Thoracic aorta (tissue), 2 donors: Measurements from ENCODE around the gene SUPT4H1. TPM values are rescaled to one million over a fixed set of nuclear protein-coding genes. Genes with fewer than 3 reads are reported as not detected.

ENCODE experiments used
- ATAC-seq: fragments of 150-250 bp; one replicate; pipeline ENCODE4 v1.8.0; 2017; ENCODE audit warnings: low read depth; ENCODE audit not compliant: insufficient number of reproducible peaks, low FRiP score
- DNase-seq: peaks from one replicate; pipeline ENCODE4 v3.0.0-alpha.2; 2020; ENCODE audit warnings: low spot score
- H3K27ac ChIP-seq, 2 donors: fragments of 200-600 bp; sonication (generic); 1 replicate in 1 of 2; 2 replicates in 1 of 2; pipeline ENCODE4 v1.5.1; 2016; ENCODE audit warnings: mild to moderate bottlenecking in 2 of 2, moderate library complexity in 2 of 2
- H3K27me3 ChIP-seq: fragments of 200-600 bp; sonication (generic); replicated peaks from 2 replicates; pipeline ENCODE4 v1.6.0; 2016; ENCODE audit warnings: mild to moderate bottlenecking; ENCODE audit not compliant: insufficient read depth
- H3K36me3 ChIP-seq: fragments of 200-600 bp; sonication (generic); one replicate; pipeline ENCODE4 v1.5.1; 2016
- H3K4me1 ChIP-seq, 2 donors: fragments of 200-600 bp; sonication (generic); 1 replicate in 1 of 2; 2 replicates in 1 of 2; pipeline versions ENCODE4 v1.5.1 to v1.6.0; 2016; ENCODE audit warnings: low read depth in 2 of 2, mild to moderate bottlenecking in 1 of 2; ENCODE audit not compliant: control insufficient read depth in 1 of 2
- H3K4me3 ChIP-seq: fragments of 200-600 bp; sonication (generic); 2 replicates; pipeline ENCODE4 v1.5.1; 2016; ENCODE audit warnings: mild to moderate bottlenecking
- H3K9me3 ChIP-seq: fragments of 200-600 bp; sonication (generic); 2 replicates; pipeline ENCODE4 v1.5.1; 2016
- total RNA-seq, 2 donors: library from RNA; depleted of rRNA; stranded (reverse); fragments of >200 nt; gene quantifications; one replicate each; pipeline versions ENCODE4 v1.1.0 to v1.2.3, GENCODE V29; 2016
- TF ChIP-seq, protein P1 (sequence below): fragments of 200-600 bp; sonication (generic); IDR thresholded peaks from one replicate; pipeline ENCODE4 v1.5.1; 2019; ENCODE audit warnings: antibody characterized with exemption

SUPT4H1 gene
- total RNA-seq, 2 donors from 2014 or later, result 30.6 to 37.3 TPM

DNA sequence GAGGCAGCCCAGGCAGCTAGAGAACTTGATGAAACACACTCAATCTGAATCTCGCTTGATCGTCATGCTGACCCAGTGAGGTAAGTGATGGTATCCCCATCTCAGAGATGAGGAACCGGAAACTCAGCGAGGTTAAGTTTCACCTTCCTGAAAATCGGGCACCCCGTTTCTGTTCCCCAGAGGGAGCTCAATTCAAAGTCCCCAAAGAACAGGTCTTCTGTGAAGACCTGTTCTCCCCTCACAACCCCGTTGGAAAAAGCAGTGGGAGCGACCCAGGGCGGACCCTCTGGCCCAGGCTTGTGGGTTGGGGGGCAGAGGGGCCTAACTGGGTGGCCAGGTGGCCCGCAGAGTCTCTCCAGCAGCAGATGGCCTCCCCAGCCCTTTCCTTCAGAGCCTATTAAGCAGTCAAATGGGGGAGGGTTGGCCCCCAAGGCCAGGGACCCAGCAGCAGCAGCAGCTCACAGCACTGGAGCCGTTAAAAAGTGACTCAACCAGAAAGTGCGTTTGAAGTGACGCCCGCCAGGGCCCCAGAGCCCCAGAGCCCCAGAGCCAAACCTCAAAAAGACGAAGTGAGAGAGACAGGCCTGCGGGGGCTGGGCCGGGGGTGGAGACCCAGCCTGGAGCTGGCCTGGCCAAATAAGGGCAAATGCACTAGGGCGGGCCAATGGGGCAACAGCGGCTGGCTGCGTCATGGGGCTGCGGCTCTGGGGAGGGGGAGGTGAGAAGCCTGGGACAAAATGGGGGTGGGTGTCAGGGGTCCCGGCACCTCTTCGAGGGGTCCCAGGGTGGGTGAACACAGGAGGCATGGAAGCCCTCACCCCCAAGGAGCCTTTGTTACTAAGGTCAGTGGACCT, 14.2 kb downstream of the SUPT4H1 start:
- DNase-seq (no peak), ATAC-seq (no peak)
- Histone ChIP-seq H3K4me1 (peaks cover 7 to 19% of the 10 kb centered on the region in 2 donors), H3K4me3 (peak overlapping the region; percentile 30), H3K36me3 (no peaks in the 10 kb centered on the region), H3K27ac (peak overlapping the region in 1 of 2 donors; percentile 58), H3K9me3 (no peaks in the 10 kb centered on the region), H3K27me3 (no peaks in the 10 kb centered on the region)
- TF ChIP-seq, protein P1, sequence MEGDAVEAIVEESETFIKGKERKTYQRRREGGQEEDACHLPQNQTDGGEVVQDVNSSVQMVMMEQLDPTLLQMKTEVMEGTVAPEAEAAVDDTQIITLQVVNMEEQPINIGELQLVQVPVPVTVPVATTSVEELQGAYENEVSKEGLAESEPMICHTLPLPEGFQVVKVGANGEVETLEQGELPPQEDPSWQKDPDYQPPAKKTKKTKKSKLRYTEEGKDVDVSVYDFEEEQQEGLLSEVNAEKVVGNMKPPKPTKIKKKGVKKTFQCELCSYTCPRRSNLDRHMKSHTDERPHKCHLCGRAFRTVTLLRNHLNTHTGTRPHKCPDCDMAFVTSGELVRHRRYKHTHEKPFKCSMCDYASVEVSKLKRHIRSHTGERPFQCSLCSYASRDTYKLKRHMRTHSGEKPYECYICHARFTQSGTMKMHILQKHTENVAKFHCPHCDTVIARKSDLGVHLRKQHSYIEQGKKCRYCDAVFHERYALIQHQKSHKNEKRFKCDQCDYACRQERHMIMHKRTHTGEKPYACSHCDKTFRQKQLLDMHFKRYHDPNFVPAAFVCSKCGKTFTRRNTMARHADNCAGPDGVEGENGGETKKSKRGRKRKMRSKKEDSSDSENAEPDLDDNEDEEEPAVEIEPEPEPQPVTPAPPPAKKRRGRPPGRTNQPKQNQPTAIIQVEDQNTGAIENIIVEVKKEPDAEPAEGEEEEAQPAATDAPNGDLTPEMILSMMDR, result no peak

DNA sequence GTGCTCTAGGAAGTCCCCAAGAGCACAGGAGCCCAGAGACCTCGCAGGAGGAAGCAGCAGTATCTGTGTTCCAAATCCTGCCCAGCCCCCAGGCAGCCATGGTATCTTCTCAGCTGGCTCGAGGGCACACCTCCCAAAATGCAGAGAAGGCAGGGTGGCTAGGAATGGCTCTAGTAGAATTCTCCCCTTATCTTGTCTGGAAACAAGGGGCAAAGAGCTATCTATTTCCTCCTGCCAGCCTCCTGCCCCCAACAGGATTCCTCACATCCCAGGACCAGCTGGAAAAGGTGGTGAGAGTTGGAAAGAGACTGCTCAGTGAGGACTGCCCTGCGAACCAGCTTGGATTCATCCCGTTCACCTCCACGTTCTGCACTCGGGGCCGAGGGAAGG, 14.8 kb downstream of the SUPT4H1 start:
- ATAC-seq, result no peak
- H3K9me3 ChIP-seq, result no peaks in the 10 kb centered on the region
- TF ChIP-seq, protein P1, result no peak
- no peak for DNase-seq
- H3K27ac ChIP-seq, result peak overlapping the region in 1 of 2 donors; percentile 58
- H3K36me3 ChIP-seq, result no peaks in the 10 kb centered on the region
- peak overlapping the region; percentile 30 for H3K4me3 ChIP-seq
- peaks cover 7 to 19% of the 10 kb centered on the region in 2 donors for H3K4me1 ChIP-seq
- H3K27me3 ChIP-seq, result no peaks in the 10 kb centered on the region

DNA sequence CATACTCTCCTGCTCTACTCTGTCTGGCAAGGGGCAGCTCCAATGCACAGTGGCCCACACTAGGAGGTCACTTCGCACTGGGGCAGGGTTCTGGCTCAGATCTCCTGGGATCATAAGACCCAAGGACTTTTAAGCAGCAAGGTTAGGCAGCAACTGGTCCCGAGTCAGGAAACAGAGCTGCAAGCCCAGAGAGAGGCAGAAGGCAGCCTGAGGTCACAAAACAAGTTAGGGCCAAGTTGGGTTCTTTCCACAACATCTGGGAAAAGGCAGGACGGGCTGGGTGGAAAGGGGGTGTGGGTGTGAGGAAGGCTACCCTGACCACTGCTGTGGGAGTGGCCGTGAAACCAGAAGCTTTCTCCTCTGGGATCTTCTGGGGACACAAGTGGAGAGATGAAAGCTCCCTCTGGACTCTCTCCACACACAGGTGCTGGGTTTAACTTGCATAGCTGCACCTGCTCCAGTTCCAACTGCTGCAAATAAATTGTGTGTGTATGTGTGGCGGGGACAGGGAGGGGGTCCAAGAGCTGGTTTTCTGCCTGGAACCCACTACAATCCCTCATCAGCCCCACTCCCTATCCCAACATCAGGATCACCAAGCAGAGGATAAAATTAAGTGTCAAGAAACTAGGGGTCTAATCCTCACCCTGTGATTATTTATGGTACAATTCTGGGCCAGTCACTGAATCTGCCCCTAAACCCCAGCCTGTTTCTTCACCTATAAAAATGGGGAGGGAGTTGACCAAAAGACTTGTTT, 15.4 kb downstream of the SUPT4H1 start:
- no peak overlapping the region for H3K4me3 ChIP-seq
- H3K27me3 ChIP-seq, result no peaks in the 10 kb centered on the region
- no peak for DNase-seq
- H3K36me3 ChIP-seq, result no peaks in the 10 kb centered on the region
- H3K27ac ChIP-seq, result peak overlapping the region in 1 of 2 donors; percentile 58
- H3K4me1 ChIP-seq, result peaks cover 7 to 19% of the 10 kb centered on the region in 2 donors
- TF ChIP-seq, protein P1, result no peak
- no peaks in the 10 kb centered on the region for H3K9me3 ChIP-seq
- no peak for ATAC-seq

- peaks cover 7 to 19% of the 10 kb centered on the region in 2 donors for H3K4me1 ChIP-seq
- TF ChIP-seq, protein P1, result no peak
- no peaks in the 10 kb centered on the region for H3K27me3 ChIP-seq
- no peaks in the 10 kb centered on the region for H3K36me3 ChIP-seq
- no peak overlapping the region for H3K4me3 ChIP-seq
- ATAC-seq (no peak), DNase-seq (no peak)
- no peaks in the 10 kb centered on the region for H3K9me3 ChIP-seq
- H3K27ac ChIP-seq, result peak overlapping the region in 1 of 2 donors; percentile 58
Observed at GRCh38 chr17:58335779-58336455, 16.1 kb downstream of the SUPT4H1 start.
